Loucy (cell line): ENCODE results near the gene FTO.

Experiments
- H2AFZ ChIP-seq: fragments of 200-600 bp; sonication (generic); 2 replicates; pipeline ENCODE4 v1.6.0; 2016; ENCODE audit warnings: antibody characterized with exemption, mild to moderate bottlenecking, low read length, moderate library complexity
- H3F3A ChIP-seq: fragments of 200-600 bp; 2 replicates; pipeline ENCODE4 v1.6.0; 2016; ENCODE audit warnings: antibody characterized with exemption, low read depth, mild to moderate bottlenecking
- H3K27me3 ChIP-seq: fragments of 200-600 bp; sonication (generic); 2 replicates; pipeline ENCODE4 v1.6.1; 2014; ENCODE audit warnings: low read length, mild to moderate bottlenecking; ENCODE audit not compliant: insufficient read depth, poor library complexity, severe bottlenecking
- H3K36me3 ChIP-seq: fragments of 200-600 bp; sonication (generic); 2 replicates; pipeline ENCODE4 v1.6.1; 2016; ENCODE audit warnings: low read length; ENCODE audit not compliant: insufficient read depth
- H3K4me1 ChIP-seq: fragments of 200-600 bp; sonication (generic); 2 replicates; pipeline ENCODE4 v1.5.1; 2014; ENCODE audit warnings: low read length, mild to moderate bottlenecking; ENCODE audit not compliant: insufficient read depth, poor library complexity, severe bottlenecking
- H3K4me2 ChIP-seq: fragments of 200-600 bp; sonication (generic); 2 replicates; pipeline ENCODE4 v1.6.0; 2014; ENCODE audit warnings: antibody characterized with exemption, low read length, low read depth, mild to moderate bottlenecking; ENCODE audit not compliant: poor library complexity, severe bottlenecking
- H3K4me3 ChIP-seq: fragments of 200-600 bp; sonication (generic); 2 replicates; pipeline ENCODE4 v1.5.1; 2014; ENCODE audit warnings: low read length, mild to moderate bottlenecking, mixed read lengths; ENCODE audit not compliant: poor library complexity, severe bottlenecking
- H3K79me2 ChIP-seq: fragments of 200-600 bp; sonication (generic); 2 replicates; pipeline ENCODE4 v1.6.1; 2014; ENCODE audit warnings: low read length; ENCODE audit not compliant: insufficient read depth
- H3K9ac ChIP-seq: fragments of 200-600 bp; sonication (generic); 2 replicates; pipeline ENCODE4 v1.6.0; 2014; ENCODE audit warnings: mild to moderate bottlenecking, low read depth, low read length, moderate library complexity; ENCODE audit not compliant: poor library complexity, severe bottlenecking
- H3K9me2 ChIP-seq: fragments of 200-600 bp; sonication (generic); replicated peaks from 2 replicates; pipeline ENCODE4 v1.6.1; 2016; ENCODE audit warnings: low read depth, low read length, mixed read lengths
- H3K9me3 ChIP-seq: fragments of 200-600 bp; sonication (generic); 2 replicates; pipeline ENCODE4 v1.6.1; 2014; ENCODE audit warnings: mild to moderate bottlenecking, antibody characterized with exemption, low read length, low read depth; ENCODE audit not compliant: insufficient read depth
- H4K20me1 ChIP-seq: fragments of 200-600 bp; sonication (generic); 2 replicates; pipeline ENCODE4 v1.6.0; 2014; ENCODE audit warnings: antibody characterized with exemption, low read length, mild to moderate bottlenecking; ENCODE audit not compliant: insufficient read depth, poor library complexity, severe bottlenecking
- EZH2phosphoT487 ChIP-seq: fragments of 200-600 bp; IDR thresholded peaks from 2 replicates; pipeline ENCODE4 v1.6.1; 2018; ENCODE audit warnings: antibody characterized with exemption, mild to moderate bottlenecking, moderate library complexity, borderline replicate concordance
- TF ChIP-seq, protein P1 (sequence below): fragments of 200-600 bp; sonication (generic); conservative IDR thresholded peaks from 2 replicates; pipeline ENCODE4 v1.5.1; 2014; ENCODE audit warnings: mild to moderate bottlenecking, antibody characterized with exemption, low read length

Gene FTO

DNA sequence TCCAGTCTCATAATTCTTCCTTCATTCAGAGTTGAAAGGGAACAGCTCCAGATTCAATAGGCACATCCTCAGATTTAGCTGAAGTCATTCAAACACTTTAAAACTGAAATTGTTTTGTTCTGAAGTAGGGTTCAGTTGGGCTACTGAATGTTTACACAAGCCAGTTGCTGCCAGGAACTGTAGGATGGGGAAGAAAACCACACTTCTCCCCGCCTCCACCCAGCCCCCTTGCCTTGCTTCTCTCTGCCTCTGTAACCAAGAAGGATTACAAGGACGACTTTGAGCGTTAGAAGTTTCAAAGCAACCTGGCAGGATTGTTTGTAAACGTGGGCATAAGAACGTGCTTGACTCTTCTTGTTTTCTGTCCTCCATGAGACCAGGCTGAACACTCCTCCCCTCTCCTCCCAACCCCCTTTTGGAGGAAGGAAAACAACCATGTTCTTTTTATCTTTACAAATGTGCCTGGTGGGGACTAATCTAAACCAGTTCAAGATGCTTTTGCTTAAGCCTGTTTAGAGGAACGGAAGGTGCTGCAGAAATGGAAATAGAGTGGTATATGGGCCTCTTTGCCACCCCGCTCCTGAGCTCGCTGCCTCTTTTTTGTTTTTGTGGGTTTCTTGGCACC lies 287.9 kb downstream of the FTO start:
- Histone ChIP-seq H3K36me3 (no peaks in the 10 kb centered on the region), H3K9me2 (no peaks in the 10 kb centered on the region), H4K20me1 (no peaks in the 10 kb centered on the region), H3K79me2 (no peaks in the 10 kb centered on the region), H3K4me3 (no peak overlapping the region), H3K9me3 (no peaks in the 10 kb centered on the region), H3K27me3 (no peaks in the 10 kb centered on the region), H3K9ac (peak overlapping the region; percentile 8), H3F3A (no peaks in the 10 kb centered on the region), H2AFZ (no peak overlapping the region; the same call in 1 of the 2 replicates), H3K4me1 (peaks cover 24% of the 10 kb centered on the region), H3K4me2 (peak overlapping the region; percentile 46)
- TF ChIP-seq EZH2phosphoT487 = no peak
- TF ChIP-seq, protein P1, sequence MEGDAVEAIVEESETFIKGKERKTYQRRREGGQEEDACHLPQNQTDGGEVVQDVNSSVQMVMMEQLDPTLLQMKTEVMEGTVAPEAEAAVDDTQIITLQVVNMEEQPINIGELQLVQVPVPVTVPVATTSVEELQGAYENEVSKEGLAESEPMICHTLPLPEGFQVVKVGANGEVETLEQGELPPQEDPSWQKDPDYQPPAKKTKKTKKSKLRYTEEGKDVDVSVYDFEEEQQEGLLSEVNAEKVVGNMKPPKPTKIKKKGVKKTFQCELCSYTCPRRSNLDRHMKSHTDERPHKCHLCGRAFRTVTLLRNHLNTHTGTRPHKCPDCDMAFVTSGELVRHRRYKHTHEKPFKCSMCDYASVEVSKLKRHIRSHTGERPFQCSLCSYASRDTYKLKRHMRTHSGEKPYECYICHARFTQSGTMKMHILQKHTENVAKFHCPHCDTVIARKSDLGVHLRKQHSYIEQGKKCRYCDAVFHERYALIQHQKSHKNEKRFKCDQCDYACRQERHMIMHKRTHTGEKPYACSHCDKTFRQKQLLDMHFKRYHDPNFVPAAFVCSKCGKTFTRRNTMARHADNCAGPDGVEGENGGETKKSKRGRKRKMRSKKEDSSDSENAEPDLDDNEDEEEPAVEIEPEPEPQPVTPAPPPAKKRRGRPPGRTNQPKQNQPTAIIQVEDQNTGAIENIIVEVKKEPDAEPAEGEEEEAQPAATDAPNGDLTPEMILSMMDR = no peak

DNA sequence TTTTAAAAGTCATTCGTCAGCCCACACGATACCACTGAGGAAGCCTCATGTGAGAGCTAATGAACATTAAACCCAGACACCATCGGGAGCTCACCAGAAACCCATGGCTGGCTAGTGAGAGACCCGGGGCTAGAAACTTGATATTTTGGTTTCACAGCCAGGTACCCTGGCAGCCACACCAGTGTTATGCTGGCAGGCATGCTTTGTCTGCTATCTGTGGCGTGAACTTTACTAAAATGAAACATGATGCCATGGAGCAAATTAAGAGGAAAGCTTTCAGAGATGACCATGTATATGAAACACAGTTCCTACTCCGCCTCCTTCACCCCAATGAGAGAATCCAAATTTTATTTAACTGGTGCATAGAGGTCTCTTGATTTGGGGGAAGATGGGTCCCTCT lies 291.4 kb downstream of the FTO start:
- Histone ChIP-seq H2AFZ (no peak overlapping the region), H3K36me3 (no peaks in the 10 kb centered on the region), H3K4me3 (no peak overlapping the region), H3K9ac (peak overlapping the region; percentile 1), H3K27me3 (no peaks in the 10 kb centered on the region), H4K20me1 (no peaks in the 10 kb centered on the region), H3K9me2 (no peaks in the 10 kb centered on the region), H3F3A (no peaks in the 10 kb centered on the region), H3K79me2 (no peaks in the 10 kb centered on the region), H3K4me1 (peaks cover 30% of the 10 kb centered on the region), H3K9me3 (no peaks in the 10 kb centered on the region), H3K4me2 (no peak overlapping the region)
- no peak for TF ChIP-seq EZH2phosphoT487
- TF ChIP-seq, protein P1 = no peak

DNA sequence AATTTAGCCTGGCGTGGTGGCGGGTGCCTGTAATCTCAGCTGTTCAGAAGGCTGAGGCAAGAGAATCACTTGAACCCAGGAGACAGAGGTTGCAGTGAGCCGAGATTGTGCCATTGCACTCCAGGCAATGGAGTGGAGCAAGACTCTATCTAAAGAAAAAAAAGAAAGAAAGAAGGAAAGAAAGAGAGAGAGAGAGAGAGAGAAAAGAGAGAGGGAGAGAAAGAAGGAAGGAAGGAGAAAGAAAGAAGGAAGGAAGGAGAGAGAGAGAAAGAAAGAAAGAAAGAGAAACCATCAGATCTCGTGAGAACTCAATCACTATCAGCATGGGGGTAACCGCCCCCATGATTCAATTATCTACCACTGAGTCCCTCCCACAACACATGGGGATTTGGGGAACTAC lies 293.0 kb downstream of the FTO start:
- no peaks in the 10 kb centered on the region for H3K36me3 ChIP-seq
- H3K27me3 ChIP-seq = no peaks in the 10 kb centered on the region
- no peaks in the 10 kb centered on the region for H3F3A ChIP-seq
- H3K79me2 ChIP-seq = no peaks in the 10 kb centered on the region
- no peaks in the 10 kb centered on the region for H3K9me2 ChIP-seq
- H3K9ac ChIP-seq = no peak overlapping the region
- no peak overlapping the region for H3K4me2 ChIP-seq
- H3K4me3 ChIP-seq = no peak overlapping the region
- H2AFZ ChIP-seq = no peak overlapping the region
- peaks cover 22% of the 10 kb centered on the region for H3K4me1 ChIP-seq
- no peaks in the 10 kb centered on the region for H4K20me1 ChIP-seq
- no peak for TF ChIP-seq EZH2phosphoT487
- TF ChIP-seq, protein P1 = no peak
- H3K9me3 ChIP-seq = no peaks in the 10 kb centered on the region
